Ishikawa (cell line): ENCODE data around the gene GATM.

Experiments
- CREB1 ChIP-seq: IDR thresholded peaks from 2 replicates; pipeline ENCODE4 v1.6.1; 2012; ENCODE audit warnings: low read depth
- EGR1 ChIP-seq: IDR thresholded peaks from 2 replicates; pipeline ENCODE4 v1.6.1; 2012
- EP300 ChIP-seq: IDR thresholded peaks from 2 replicates; pipeline ENCODE4 v1.6.1; 2012; ENCODE audit warnings: borderline replicate concordance
- MAX ChIP-seq: IDR thresholded peaks from 2 replicates; pipeline ENCODE4 v1.6.1; 2012
- RAD21 ChIP-seq: IDR thresholded peaks from 2 replicates; pipeline ENCODE4 v1.6.1; 2012; ENCODE audit warnings: low read depth
- TAF1 ChIP-seq: IDR thresholded peaks from 2 replicates; pipeline ENCODE4 v1.6.1; 2012; ENCODE audit warnings: low read depth, mild to moderate bottlenecking
- TCF12 ChIP-seq: IDR thresholded peaks from 2 replicates; pipeline ENCODE4 v1.6.1; 2012; ENCODE audit warnings: low read depth
- YY1 ChIP-seq: IDR thresholded peaks from 2 replicates; pipeline ENCODE4 v1.6.1; 2012; ENCODE audit warnings: low read depth
- TF ChIP-seq, protein P1 (sequence below): IDR thresholded peaks from 2 replicates; pipeline ENCODE4 v1.6.1; 2012; ENCODE audit warnings: low read depth, mild to moderate bottlenecking
- TF ChIP-seq, protein P2 (sequence below): IDR thresholded peaks from 2 replicates; pipeline ENCODE4 v1.6.1; 2012

- TF ChIP-seq TCF12: no peak
- no peak for TF ChIP-seq EP300
- TF ChIP-seq TAF1: no peak
- TF ChIP-seq EGR1: no peak
- no peak for TF ChIP-seq MAX
- no peak for TF ChIP-seq YY1
- TF ChIP-seq, protein P1, sequence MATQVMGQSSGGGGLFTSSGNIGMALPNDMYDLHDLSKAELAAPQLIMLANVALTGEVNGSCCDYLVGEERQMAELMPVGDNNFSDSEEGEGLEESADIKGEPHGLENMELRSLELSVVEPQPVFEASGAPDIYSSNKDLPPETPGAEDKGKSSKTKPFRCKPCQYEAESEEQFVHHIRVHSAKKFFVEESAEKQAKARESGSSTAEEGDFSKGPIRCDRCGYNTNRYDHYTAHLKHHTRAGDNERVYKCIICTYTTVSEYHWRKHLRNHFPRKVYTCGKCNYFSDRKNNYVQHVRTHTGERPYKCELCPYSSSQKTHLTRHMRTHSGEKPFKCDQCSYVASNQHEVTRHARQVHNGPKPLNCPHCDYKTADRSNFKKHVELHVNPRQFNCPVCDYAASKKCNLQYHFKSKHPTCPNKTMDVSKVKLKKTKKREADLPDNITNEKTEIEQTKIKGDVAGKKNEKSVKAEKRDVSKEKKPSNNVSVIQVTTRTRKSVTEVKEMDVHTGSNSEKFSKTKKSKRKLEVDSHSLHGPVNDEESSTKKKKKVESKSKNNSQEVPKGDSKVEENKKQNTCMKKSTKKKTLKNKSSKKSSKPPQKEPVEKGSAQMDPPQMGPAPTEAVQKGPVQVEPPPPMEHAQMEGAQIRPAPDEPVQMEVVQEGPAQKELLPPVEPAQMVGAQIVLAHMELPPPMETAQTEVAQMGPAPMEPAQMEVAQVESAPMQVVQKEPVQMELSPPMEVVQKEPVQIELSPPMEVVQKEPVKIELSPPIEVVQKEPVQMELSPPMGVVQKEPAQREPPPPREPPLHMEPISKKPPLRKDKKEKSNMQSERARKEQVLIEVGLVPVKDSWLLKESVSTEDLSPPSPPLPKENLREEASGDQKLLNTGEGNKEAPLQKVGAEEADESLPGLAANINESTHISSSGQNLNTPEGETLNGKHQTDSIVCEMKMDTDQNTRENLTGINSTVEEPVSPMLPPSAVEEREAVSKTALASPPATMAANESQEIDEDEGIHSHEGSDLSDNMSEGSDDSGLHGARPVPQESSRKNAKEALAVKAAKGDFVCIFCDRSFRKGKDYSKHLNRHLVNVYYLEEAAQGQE: no peak
- TF ChIP-seq CREB1: no peak
- TF ChIP-seq, protein P2, sequence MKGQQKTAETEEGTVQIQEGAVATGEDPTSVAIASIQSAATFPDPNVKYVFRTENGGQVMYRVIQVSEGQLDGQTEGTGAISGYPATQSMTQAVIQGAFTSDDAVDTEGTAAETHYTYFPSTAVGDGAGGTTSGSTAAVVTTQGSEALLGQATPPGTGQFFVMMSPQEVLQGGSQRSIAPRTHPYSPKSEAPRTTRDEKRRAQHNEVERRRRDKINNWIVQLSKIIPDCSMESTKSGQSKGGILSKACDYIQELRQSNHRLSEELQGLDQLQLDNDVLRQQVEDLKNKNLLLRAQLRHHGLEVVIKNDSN: no peak
- TF ChIP-seq RAD21: no peak
These were observed 57.7 kb downstream of the GATM start for GRCh38 chr15:45320581-45321205.
